H1 (cell line): ENCODE results near the gene TGM5. TPM values are rescaled to one million over a fixed set of nuclear protein-coding genes. Genes with fewer than 3 reads are reported as not detected.

Experiments
- CTCF ChIA-PET: fragments of 300-600 bp; sonication (Branson Sonifier 250); formaldehyde crosslinking; loops from one replicate; lab custom pipeline; 2021; ENCODE audit not compliant: partially characterized antibody; lab: Charles Lee
- POLR2A ChIA-PET: fragments of 300-600 bp; sonication (Branson Sonifier 250); formaldehyde crosslinking; loops from one replicate; lab custom pipeline; 2021; ENCODE audit warnings: inconsistent platforms; ENCODE audit not compliant: partially characterized antibody; lab: Charles Lee
- DNase-seq, 2 experiments: peaks; one replicate each; pipeline versions ENCODE4 v3.0.0 to v3.0.0-alpha.2; 2010 to 2022; ENCODE audit warnings: low spot score in 2 of 2, low read depth in 1 of 2, mixed read lengths in 1 of 2
- FAIRE-seq: peaks from 2 replicates; lab custom pipeline; 2011; peaks lifted over from hg19 to GRCh38; lab: Jason Lieb, UNC
- H2AFZ ChIP-seq: 2 replicates; pipeline ENCODE4 v1.8.1; 2012; ENCODE audit warnings: low read length, inconsistent platforms
- H2AK5ac ChIP-seq: 2 replicates; pipeline ENCODE4 v1.6.1; 2013; ENCODE audit warnings: low read depth, low read length
- H2BK120ac ChIP-seq: replicated peaks from 2 replicates; pipeline ENCODE3; 2013; ENCODE audit warnings: low read depth, low read length, inconsistent platforms
- H2BK12ac ChIP-seq: 2 replicates; pipeline ENCODE4 v1.6.1; 2013; ENCODE audit warnings: low read depth, low read length
- H2BK15ac ChIP-seq: 2 replicates; pipeline ENCODE4 v1.6.1; 2013; ENCODE audit warnings: low read length
- H2BK20ac ChIP-seq: 2 replicates; pipeline ENCODE4 v1.6.1; 2013; ENCODE audit warnings: low read length
- H2BK5ac ChIP-seq: 2 replicates; pipeline ENCODE4 v1.6.1; 2013; ENCODE audit warnings: low read depth, low read length
- H3K14ac ChIP-seq: 2 replicates; pipeline ENCODE4 v1.6.1; 2013; ENCODE audit warnings: inconsistent platforms; ENCODE audit not compliant: insufficient read length
- H3K18ac ChIP-seq: 2 replicates; pipeline ENCODE4 v1.6.1; 2013; ENCODE audit warnings: low read length; ENCODE audit errors: extremely low read depth
- H3K23ac ChIP-seq: 2 replicates; pipeline ENCODE4 v1.6.1; 2013; ENCODE audit warnings: inconsistent platforms; ENCODE audit not compliant: insufficient read length
- H3K23me2 ChIP-seq: 2 replicates; pipeline ENCODE4 v1.6.1; 2013; ENCODE audit warnings: low read depth, low read length
- H3K27ac ChIP-seq: 2 replicates; pipeline ENCODE4 v1.6.1; 2011; ENCODE audit warnings: low read depth, low read length, inconsistent platforms
- H3K27me3 ChIP-seq, 4 experiments: replicated peaks in 1 of 4; 1 replicate in 1 of 4; 2 replicates in 3 of 4; pipeline versions ENCODE4 v1.6.1 to v1.8.1; 2011 to 2013; ENCODE audit warnings: low read length in 3 of 4, mild to moderate bottlenecking in 3 of 4, inconsistent platforms in 2 of 4, mixed read lengths in 2 of 4, moderate library complexity in 1 of 4; ENCODE audit not compliant: control insufficient read depth in 3 of 4, insufficient read depth in 3 of 4; ENCODE audit errors: extremely low read depth in 1 of 4
- H3K36me3 ChIP-seq, 4 experiments: 2 replicates each; pipeline versions ENCODE4 v1.6.1 to v1.8.1; 2011 to 2013; ENCODE audit warnings: mild to moderate bottlenecking in 4 of 4, low read length in 3 of 4, moderate library complexity in 2 of 4, control low read depth in 1 of 4, inconsistent platforms in 1 of 4; ENCODE audit not compliant: insufficient read depth in 4 of 4, control insufficient read depth in 2 of 4
- H3K4ac ChIP-seq: replicated peaks from 2 replicates; pipeline ENCODE3; 2013; ENCODE audit warnings: low read length, low read depth, mixed read lengths, inconsistent platforms; ENCODE audit not compliant: insufficient read length
- H3K4me1 ChIP-seq, 4 experiments: replicated peaks in 1 of 4; 1 replicate in 1 of 4; 2 replicates in 3 of 4; pipeline versions ENCODE4 v1.6.1 to v1.8.1; 2011 to 2013; ENCODE audit warnings: low read length in 3 of 4, inconsistent platforms in 2 of 4, mixed read lengths in 1 of 4; ENCODE audit not compliant: insufficient read depth in 4 of 4, control insufficient read depth in 3 of 4
- H3K4me2 ChIP-seq, 2 experiments: 2 replicates each; pipeline versions ENCODE4 v1.6.1 to v1.8.1; 2011 to 2013; ENCODE audit warnings: low read depth in 2 of 2, low read length in 2 of 2, control low read depth in 1 of 2, inconsistent platforms in 1 of 2, mild to moderate bottlenecking in 1 of 2; ENCODE audit not compliant: insufficient read depth in 1 of 2
- H3K4me3 ChIP-seq, 4 experiments: fragments of 200-600, 300-600 bp in 1 of 4; sonication (generic), shearing (Covaris generic), sonication (Bioruptor Twin) in 1 of 4; 2 replicates each; pipeline versions ENCODE4 v1.5.1 to v1.8.1; 2011 to 2016; ENCODE audit warnings: low read length in 4 of 4, low read depth in 3 of 4, control low read depth in 2 of 4, inconsistent platforms in 2 of 4, mild to moderate bottlenecking in 2 of 4, mixed read lengths in 1 of 4, moderate library complexity in 1 of 4; ENCODE audit not compliant: insufficient read depth in 2 of 4; ENCODE audit errors: extremely low read depth in 1 of 4
- H3K56ac ChIP-seq: replicated peaks from 2 replicates; pipeline ENCODE3; 2013; ENCODE audit warnings: low read depth, mild to moderate bottlenecking, mixed read lengths, low read length, inconsistent platforms; ENCODE audit not compliant: insufficient read length
- H3K79me1 ChIP-seq: 2 replicates; pipeline ENCODE4 v1.6.1; 2013; ENCODE audit warnings: low read depth, low read length, control low read depth
- H3K79me2 ChIP-seq, 2 experiments: 2 replicates each; pipeline versions ENCODE4 v1.6.1 to v1.8.1; 2012 to 2013; ENCODE audit warnings: low read length in 2 of 2, mild to moderate bottlenecking in 2 of 2, inconsistent platforms in 1 of 2; ENCODE audit not compliant: insufficient read depth in 2 of 2, control insufficient read depth in 1 of 2
- H3K9ac ChIP-seq, 4 experiments: replicated peaks in 1 of 4; 1 replicate in 1 of 4; 2 replicates in 3 of 4; pipeline versions ENCODE4 v1.6.1 to v1.8.1; 2011 to 2013; ENCODE audit warnings: low read depth in 3 of 4, low read length in 3 of 4, control low read depth in 2 of 4, mild to moderate bottlenecking in 2 of 4, moderate library complexity in 2 of 4, inconsistent platforms in 1 of 4; ENCODE audit errors: extremely low read depth in 1 of 4
- H3K9me3 ChIP-seq, 2 experiments: 2 replicates each; pipeline versions ENCODE4 v1.6.1 to v1.8.1; 2012 to 2013; ENCODE audit warnings: mild to moderate bottlenecking in 2 of 2, moderate library complexity in 2 of 2, control low read depth in 1 of 2, inconsistent platforms in 1 of 2, low read depth in 1 of 2, low read length in 1 of 2, mixed read lengths in 1 of 2; ENCODE audit not compliant: insufficient read depth in 2 of 2
- H4K20me1 ChIP-seq, 2 experiments: replicated peaks in 1 of 2; 2 replicates each; pipeline versions ENCODE3 to v1.8.1; 2011 to 2013; ENCODE audit warnings: inconsistent platforms in 2 of 2, low read length in 2 of 2, mild to moderate bottlenecking in 1 of 2; ENCODE audit not compliant: insufficient read depth in 2 of 2, control insufficient read depth in 1 of 2
- H4K5ac ChIP-seq: 2 replicates; pipeline ENCODE4 v1.6.1; 2013; ENCODE audit warnings: low read length, low read depth, mixed read lengths, inconsistent platforms; ENCODE audit not compliant: insufficient read length
- H4K8ac ChIP-seq: 2 replicates; pipeline ENCODE4 v1.8.0; 2013; ENCODE audit warnings: mild to moderate bottlenecking, moderate library complexity, low read length, inconsistent platforms; ENCODE audit not compliant: insufficient read depth; ENCODE audit errors: extremely low read depth
- H4K91ac ChIP-seq: replicated peaks from 2 replicates; pipeline ENCODE3; 2013; ENCODE audit warnings: low read length, mixed read lengths, inconsistent platforms; ENCODE audit not compliant: insufficient read length
- CHD2 ChIP-seq: IDR thresholded peaks from 2 replicates; pipeline ENCODE4 v1.6.1; 2012; ENCODE audit warnings: low read length, improper control_type of control experiment
- FOSL1 ChIP-seq: IDR thresholded peaks from 2 replicates; pipeline ENCODE4 v1.6.1; 2011; ENCODE audit warnings: mild to moderate bottlenecking, low read depth, low read length, moderate library complexity; ENCODE audit not compliant: insufficient read depth
- GTF2F1 ChIP-seq: IDR thresholded peaks from 2 replicates; pipeline ENCODE4 v1.6.1; 2012; ENCODE audit warnings: low read depth, low read length, improper control_type of control experiment, borderline replicate concordance
- JUN ChIP-seq: IDR thresholded peaks from 2 replicates; pipeline ENCODE4 v1.6.1; 2011; ENCODE audit warnings: low read depth, mild to moderate bottlenecking, improper control_type of control experiment, low read length
- MAFK ChIP-seq: IDR thresholded peaks from 2 replicates; pipeline ENCODE4 v1.6.1; 2012; ENCODE audit warnings: low read depth, mild to moderate bottlenecking, improper control_type of control experiment, low read length
- NANOG ChIP-seq: IDR thresholded peaks from 2 replicates; pipeline ENCODE4 v1.6.1; 2011; ENCODE audit warnings: low read length, low read depth, mild to moderate bottlenecking, inconsistent platforms; ENCODE audit not compliant: insufficient read depth, poor library complexity, severe bottlenecking
- SIRT6 ChIP-seq: IDR thresholded peaks from one replicate; pipeline ENCODE4 v1.7.1; 2012; ENCODE audit warnings: low read length, inconsistent platforms
- SP1 ChIP-seq: IDR thresholded peaks from 2 replicates; pipeline ENCODE4 v1.6.1; 2011; ENCODE audit warnings: low read depth, low read length
- SUZ12 ChIP-seq: fragments of 200-600 bp; sonication (generic); IDR thresholded peaks from 2 replicates; pipeline ENCODE4 v1.6.1; 2012; ENCODE audit warnings: mild to moderate bottlenecking, inconsistent platforms, low read length, moderate library complexity, mixed read lengths
- TCF12 ChIP-seq: IDR thresholded peaks from 2 replicates; pipeline ENCODE4 v1.6.1; 2011; ENCODE audit warnings: low read depth, mild to moderate bottlenecking, low read length
- ZNF274 ChIP-seq: IDR thresholded peaks from 2 replicates; pipeline ENCODE4 v1.7.0; 2012; ENCODE audit warnings: low read length, borderline replicate concordance; ENCODE audit errors: extremely low read depth
- WGBS, 2 experiments: shearing (Covaris generic) in 1 of 2; methylation state at CpG; one replicate each; pipeline versions ENCODE4 v1.1.6 to v1.1.7; 2013 to 2015; ENCODE audit warnings: low lambda C conversion rate in 2 of 2, mixed read lengths in 2 of 2, inconsistent platforms in 1 of 2, low coverage in 1 of 2, missing lambda C conversion rate in 1 of 2; ENCODE audit not compliant: insufficient replicate concordance in 2 of 2, insufficient coverage in 1 of 2, insufficient read length in 1 of 2; ENCODE audit errors: extremely low coverage in 1 of 2, missing lambda C conversion rate in 1 of 2; 5-methylcytosine and 5-hydroxymethylcytosine counted together
- polyA plus RNA-seq, 7 experiments: library from polyadenylated mRNA; depleted of rRNA in 3 of 7; stranded (reverse) in 5 of 7; unstranded in 2 of 7; fragments of >200 nt in 5 of 7; fragments of 200-250 nt in 2 of 7; gene quantifications; 1 replicate in 5 of 7; 2 replicates in 1 of 7; 4 replicates in 1 of 7; pipeline versions ENCODE4 v1.2.1 to v1.2.3, GENCODE V29; 2011 to 2013; ENCODE audit warnings: missing spikeins in 2 of 7, mixed read lengths in 2 of 7
- total RNA-seq: library from RNA; stranded (reverse); fragmentation: NEBNext Ultra II Directional; extraction: Animal tissue kit (Norgen Biotek cat#: 25700); gene quantifications from 2 replicates; pipeline ENCODE4 v1.2.1, GENCODE V29; 2021
- TF ChIP-seq, protein P1 (sequence below): IDR thresholded peaks from 2 replicates; pipeline ENCODE4 v1.6.1; 2012; ENCODE audit warnings: low read length, inconsistent platforms
- TF ChIP-seq, protein P2 (sequence below): IDR thresholded peaks from 2 replicates; pipeline ENCODE4 v1.6.1; 2012; ENCODE audit warnings: inconsistent platforms

The TGM5 gene
- total and polyA plus RNA-seq, 2 of the 8 experiments (the other 6 are each of a cell fraction or from before 2014, with no cell fraction given) = not detected

- Histone ChIP-seq H3K4me3 (no peak overlapping the region), H3K56ac (no peak overlapping the region), H4K5ac (no peak overlapping the region), H4K91ac (no peak overlapping the region), H3K23ac (no peak overlapping the region), H3K14ac (no peak overlapping the region), H4K20me1 (no peaks in the 10 kb centered on the region), H3K18ac (no peak overlapping the region), H3K36me3 (no peaks in the 10 kb centered on the region), H3K27ac (no peak overlapping the region), H2BK5ac (no peak overlapping the region), H2BK120ac (no peak overlapping the region), H2BK15ac (no peak overlapping the region), H2BK20ac (no peak overlapping the region), H2AFZ (no peak overlapping the region), H3K4me2 (no peak overlapping the region), H2AK5ac (no peak overlapping the region), H3K23me2 (no peaks in the 10 kb centered on the region), H4K8ac (no peak overlapping the region), H2BK12ac (no peak overlapping the region), H3K9me3 (no peaks in the 10 kb centered on the region), H3K79me2 (no peaks in the 10 kb centered on the region), H3K27me3 (no peaks in the 10 kb centered on the region; a peak in 2 of 7 replicates), H3K4me1 (peaks cover 0 to 3% (median 2%) of the 10 kb centered on the region in 4 experiments; a peak in 2 of 7 replicates), H3K9ac (no peak overlapping the region), H3K4ac (no peak overlapping the region), H3K79me1 (no peaks in the 10 kb centered on the region)
- ChIA-PET POLR2A (no interaction called here), CTCF (interaction anchor here (0.6 to 2.4 kb wide), 2 partner anchors 42 to 90 kb away, joined by 3 to 6 read pairs; no protein-coding TSS in a partner anchor)
- 85% methylated on average over 3 of the region's 3 CpGs; no CpG with 5 or more reads in 1 of the 2 experiments for WGBS, 2 experiments
- DNase-seq = no peak
- no peak for FAIRE-seq
- TF ChIP-seq, protein P1, sequence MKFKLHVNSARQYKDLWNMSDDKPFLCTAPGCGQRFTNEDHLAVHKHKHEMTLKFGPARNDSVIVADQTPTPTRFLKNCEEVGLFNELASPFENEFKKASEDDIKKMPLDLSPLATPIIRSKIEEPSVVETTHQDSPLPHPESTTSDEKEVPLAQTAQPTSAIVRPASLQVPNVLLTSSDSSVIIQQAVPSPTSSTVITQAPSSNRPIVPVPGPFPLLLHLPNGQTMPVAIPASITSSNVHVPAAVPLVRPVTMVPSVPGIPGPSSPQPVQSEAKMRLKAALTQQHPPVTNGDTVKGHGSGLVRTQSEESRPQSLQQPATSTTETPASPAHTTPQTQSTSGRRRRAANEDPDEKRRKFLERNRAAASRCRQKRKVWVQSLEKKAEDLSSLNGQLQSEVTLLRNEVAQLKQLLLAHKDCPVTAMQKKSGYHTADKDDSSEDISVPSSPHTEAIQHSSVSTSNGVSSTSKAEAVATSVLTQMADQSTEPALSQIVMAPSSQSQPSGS = no peak
- TF ChIP-seq JUN (no peak), ZNF274 (no peak), MAFK (no peak), NANOG (no peak), FOSL1 (no peak), TCF12 (no peak), SP1 (no peak), SIRT6 (no peak), CHD2 (no peak), GTF2F1 (no peak), SUZ12 (no peak)
- TF ChIP-seq, protein P2, sequence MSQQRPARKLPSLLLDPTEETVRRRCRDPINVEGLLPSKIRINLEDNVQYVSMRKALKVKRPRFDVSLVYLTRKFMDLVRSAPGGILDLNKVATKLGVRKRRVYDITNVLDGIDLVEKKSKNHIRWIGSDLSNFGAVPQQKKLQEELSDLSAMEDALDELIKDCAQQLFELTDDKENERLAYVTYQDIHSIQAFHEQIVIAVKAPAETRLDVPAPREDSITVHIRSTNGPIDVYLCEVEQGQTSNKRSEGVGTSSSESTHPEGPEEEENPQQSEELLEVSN = no peak
Measured at GRCh38 chr15:43314171-43314570, 47.4 kb upstream of the TGM5 start.
